TTC549 (cell line): ENCODE data around the gene CCDC85B.
"Not testable (repeated sequence)": the region's sequence is repeated elsewhere in the genome, so short reads cannot be mapped to it uniquely, and the experiment has no call there.

ENCODE experiments used
- FAIRE-seq: peaks from 2 replicates; lab custom pipeline; 2012; peaks lifted over from hg19 to GRCh38; lab: Jason Lieb, UNC

Gene CCDC85B

DNA sequence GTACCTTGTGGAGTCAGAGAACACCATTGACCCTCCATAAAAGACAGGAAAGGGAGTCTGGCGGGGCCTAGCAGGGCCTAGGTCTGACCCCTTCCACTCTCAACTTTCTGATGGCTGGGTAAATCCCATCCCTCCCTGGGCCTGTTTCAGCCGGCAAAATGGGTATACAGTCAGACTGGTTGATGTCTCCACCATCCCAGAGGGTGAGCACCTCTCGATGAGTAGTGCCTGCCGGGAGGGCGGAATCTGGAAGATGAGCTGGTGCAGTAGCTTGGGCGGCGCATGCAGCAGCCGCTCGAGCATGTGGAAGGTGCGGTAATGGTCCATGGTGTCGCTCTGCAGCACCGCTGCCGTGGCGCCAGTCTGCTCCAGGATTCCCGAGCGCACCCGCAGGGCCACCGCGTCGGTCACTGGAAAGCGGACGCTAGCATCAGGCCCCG, 2.7 kb upstream of the CCDC85B start:
- FAIRE-seq = no peak

DNA sequence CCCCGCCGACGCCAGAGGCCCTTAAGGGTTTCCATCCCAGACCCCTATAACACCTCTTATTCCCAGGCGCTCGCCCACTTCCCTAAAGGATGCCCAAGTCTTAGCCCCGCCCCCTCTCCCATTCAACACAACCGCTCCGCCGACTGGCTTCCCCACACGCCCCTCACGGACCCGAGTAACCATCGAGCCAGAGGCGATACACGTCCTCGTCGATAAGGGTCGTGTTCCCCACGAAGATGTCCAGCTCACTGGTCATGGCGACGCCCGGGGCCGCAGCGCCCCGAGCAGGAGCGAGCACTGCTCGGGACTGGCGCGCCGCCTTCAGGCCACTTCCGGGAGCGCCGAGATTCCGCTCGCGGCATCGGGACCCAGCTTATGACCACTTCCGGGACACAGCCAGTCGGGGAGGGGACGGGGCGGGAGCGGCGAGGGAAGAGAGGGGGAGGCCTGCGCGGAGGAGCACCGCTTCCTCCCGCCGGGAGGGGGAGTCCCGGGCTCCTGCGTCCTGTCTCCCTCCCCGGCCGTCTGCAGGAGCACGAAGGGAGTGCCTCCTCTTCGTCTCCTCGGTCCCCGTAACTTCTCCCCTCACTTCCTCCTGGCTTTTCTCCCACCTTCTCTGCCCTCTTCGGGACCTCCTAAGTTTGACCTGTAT, 2.2 kb upstream of the CCDC85B start, which contains the start of gene FIBP:
Gene FIBP (minus strand): TSS at position 309 of the 652 bp plus-strand sequence. CDS start 53 bp downstream, at position 256.
- FAIRE-seq = no peak

DNA sequence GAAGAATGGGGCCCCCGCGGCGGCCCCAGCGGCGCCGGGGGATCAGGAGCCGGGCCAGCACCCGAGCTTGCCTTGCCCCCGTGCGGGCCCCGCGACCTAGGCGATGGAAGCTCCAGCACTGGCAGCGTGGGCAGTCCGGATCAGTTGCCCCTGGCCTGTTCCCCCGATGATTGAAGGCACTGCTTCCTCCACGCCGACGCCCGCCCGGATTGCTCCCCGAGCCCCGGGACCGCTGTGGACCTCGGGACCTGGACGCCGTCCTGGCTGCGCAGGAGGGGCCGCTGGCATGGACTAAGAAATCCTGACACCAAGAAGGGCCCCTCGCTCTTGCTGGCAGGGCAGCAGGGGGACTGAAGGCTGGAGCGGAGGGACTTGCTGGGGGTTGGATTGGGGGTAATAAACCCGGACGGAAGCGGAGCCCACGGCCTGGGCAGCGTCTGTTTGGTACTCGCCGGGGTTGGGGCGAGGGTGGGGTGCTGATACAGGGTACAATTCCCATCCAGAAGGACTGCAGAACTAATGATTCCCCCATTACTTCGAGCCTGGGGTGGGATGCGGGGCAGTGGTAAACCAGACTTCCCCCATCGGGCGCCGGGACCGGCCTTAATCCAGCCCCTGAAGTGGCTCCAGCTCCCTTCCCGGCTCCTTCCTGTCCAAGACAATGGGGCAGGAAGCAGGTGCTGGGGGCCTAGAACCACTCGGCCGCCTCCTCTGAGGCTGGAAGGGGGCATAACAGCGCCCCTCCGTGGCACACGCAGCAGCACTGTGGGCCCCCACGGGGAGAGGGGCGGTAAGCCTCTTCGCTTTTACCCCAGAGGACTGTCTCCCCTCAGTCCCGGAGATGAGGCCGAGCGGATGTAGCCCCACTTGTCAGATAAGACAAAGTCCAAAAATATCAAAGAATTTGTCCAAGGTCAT, 1.0 kb downstream of the CCDC85B start:
- no peak for FAIRE-seq

DNA sequence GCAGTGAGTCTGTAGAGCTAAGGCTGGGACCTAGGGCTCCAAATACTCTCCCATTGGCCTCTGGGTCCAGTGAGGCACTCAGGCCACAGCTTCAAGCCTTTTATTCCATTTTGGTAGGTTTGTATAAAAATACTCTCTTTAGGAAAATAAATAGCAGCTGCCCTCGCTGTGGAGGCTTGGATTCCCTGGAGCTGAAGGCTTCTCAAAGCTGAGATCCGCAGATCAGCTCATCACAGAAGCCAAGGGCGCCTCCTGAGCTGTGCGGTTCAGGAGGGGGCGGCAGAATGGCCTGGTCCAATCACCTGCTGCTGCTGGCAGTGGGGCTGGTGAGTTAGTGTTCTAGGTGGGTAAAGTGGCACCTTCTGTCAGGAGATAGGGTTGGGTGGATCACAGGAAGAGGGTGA, 1.7 kb downstream of the CCDC85B start:
- FAIRE-seq = not testable (repeated sequence)

DNA sequence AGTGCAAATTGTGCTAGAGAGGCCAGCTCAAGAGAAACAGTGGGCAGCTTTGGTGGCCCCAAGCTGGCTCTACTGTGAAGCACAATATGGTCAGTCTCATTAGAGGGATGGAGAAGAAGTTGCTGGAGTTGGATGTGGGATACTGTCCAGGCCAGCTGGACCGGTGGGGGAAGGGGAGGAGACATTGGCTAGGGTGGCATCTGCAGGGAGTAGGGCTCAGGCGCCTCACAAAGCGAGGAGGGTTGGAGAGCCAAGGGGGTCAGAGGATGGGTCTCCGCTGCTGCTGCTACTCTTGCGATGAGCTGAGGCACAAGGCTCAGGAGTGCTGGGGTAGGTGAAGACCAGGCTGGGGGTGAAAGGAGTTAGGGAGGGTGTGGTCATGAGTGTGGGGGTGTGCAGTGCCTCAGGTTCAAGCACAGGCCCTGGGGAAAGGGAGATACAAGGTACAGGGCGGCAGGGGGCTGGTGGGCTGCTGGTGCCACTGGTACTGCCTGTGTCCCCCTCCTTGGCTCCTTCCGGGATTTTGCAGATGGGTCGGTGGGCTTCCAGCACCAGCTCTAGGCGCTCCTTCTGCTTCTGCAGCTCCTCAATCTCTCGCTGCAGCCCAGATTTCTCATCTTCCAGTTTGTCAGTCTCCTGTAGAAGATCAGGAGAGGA, 2.3 kb downstream of the CCDC85B start:
- FAIRE-seq = no peak

DNA sequence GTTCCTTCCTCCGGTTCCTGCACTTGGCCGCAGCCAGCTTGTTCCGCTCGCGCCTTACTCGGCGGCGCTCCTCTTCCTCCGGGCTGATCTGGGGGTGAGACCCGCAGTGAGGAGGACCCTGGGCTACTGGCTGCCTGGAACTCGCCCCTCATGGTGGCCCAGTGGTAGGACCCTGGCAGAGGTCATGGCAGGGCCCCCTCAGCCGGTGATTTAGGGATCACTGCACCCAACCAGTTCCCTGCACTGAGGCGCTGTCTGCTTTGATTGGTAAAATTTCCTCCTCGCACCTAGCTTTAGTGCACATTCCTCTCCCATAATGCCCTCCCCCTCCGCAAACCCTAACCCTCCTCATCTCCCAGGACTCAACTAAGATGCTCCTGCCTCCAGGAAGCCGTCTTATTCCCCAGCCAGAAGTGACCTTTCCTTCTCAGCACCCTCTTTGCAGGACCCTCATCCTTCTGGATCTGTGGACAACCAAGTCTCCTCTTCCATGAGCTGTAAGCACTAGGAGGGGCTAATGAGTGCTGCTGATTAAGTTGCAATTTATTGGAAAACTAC, 3.6 kb downstream of the CCDC85B start:
- no peak for FAIRE-seq

DNA sequence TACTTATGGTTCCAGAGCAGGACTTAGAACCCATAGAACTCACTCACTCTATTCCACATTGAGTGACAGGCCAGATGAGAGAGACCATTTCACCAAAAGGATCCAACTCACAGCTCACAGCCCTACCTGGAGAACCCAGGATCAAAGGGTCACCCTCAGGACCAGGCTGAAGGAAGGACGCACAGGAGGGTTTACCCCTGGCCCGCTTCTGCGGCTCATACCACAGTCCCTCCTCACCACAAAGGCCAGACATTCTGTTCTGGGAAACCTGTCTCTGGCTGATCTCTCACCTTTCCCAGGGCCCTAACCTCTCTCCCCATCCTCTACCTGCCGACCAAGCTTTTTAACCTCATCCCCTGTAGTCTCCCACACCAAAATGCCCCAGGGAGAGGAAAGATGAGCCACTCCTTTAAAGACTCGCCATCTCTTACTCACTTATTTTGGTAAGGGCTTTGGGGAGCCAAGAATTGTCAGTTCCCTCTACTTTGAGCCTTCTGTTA, 5.1 kb downstream of the CCDC85B start:
- no peak for FAIRE-seq

DNA sequence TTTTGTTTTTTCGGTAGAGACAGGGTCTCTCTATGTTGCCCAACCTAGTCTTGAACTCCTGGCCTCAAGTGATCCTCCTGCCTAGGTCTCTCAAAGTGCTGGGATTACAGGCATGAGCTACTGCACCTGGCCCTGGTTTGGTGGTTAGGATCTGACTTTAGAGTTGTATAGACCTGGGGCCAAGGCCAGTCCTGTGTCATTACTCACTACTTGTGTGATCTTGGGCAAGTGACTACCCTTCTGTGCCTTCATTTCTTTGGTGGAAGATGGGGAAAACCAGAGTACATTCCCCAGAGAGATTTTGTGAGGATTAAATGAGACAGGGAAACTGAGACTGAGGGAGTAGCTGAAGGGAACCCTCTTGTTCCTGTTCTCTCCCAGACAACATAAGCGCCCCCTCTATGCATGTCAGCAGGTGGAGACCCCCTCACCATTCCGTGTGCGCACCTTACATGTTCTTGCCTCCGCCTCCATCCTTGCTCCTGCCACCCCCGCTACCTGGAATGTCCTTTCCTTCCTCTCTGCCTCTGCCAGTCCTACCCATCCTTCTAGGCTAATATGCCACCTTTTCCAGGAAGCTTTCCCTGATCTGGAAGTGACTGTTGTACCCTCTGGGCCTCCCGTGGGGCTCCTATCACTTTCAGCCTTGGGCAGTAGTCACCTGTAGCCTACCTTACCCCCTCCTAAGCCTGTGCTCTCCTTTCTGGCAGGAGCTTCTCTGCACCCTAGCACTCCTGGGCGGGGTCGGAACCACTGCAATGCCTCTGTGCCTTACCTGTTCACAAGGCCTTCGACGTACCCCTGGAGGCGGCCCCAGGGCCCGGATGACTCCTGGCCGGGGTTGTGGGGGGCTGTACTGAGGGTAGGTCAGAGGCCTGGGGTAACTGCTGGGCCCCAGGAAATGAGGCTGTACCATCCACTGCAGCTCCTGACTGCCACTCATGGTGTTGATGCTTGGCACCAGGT, 5.8 kb downstream of the CCDC85B start:
- FAIRE-seq = no peak

DNA sequence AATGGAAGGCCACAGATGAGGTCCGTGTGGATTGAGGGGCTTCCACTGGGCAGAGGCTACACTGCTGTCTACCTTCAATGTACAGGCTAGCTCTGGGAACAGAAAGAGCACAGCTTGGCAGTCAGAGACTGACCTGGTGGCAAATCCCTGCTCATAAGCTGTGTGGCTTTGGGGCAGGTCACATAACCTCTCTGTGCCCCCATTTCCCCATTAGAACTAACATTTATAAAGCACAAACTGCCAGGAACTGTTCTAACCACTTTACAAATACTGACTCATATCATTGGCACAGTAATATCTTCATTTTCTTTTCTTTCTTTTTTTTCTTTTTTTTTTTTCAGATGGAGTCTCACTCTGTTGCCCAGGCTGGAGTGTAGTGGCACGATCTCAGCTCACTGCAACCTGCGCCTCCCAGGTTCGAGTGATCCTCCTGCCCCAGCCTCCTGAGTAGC, 6.6 kb downstream of the CCDC85B start:
- no peak for FAIRE-seq

DNA sequence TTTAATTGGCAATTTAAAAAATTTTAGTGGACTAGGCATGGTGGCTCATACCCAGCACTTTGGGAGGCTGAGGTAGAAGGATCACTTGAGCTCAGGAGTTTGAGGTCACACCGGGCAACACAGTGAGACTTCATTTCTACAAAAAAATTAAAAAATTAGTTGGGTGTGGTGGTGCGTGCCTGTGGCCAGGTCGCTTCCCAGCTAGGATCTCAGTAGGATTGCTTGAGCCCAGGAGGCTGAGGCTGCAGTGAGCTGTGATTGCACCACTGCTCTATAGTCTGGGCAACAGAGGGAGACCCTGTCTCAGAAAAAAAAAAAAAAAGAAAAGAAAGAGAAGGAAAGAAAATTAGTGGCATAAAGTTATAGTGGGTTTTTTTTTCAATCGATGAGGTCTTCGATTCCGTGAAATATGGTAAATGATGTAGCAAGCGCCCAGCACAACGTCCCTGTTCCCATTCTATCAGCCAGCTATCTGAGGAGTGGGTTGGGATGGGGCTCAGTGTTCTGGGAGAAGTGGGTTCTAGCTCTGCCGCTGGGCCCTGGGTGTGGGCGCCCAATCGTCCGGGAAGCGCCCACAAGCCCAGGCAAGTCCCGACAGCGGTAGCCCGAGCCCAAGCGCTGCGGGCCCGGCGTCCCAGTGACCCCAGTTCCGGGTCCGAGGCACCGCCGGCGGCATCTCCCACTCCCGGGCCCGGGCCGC, 8.3 kb downstream of the CCDC85B start:
- no peak for FAIRE-seq

DNA sequence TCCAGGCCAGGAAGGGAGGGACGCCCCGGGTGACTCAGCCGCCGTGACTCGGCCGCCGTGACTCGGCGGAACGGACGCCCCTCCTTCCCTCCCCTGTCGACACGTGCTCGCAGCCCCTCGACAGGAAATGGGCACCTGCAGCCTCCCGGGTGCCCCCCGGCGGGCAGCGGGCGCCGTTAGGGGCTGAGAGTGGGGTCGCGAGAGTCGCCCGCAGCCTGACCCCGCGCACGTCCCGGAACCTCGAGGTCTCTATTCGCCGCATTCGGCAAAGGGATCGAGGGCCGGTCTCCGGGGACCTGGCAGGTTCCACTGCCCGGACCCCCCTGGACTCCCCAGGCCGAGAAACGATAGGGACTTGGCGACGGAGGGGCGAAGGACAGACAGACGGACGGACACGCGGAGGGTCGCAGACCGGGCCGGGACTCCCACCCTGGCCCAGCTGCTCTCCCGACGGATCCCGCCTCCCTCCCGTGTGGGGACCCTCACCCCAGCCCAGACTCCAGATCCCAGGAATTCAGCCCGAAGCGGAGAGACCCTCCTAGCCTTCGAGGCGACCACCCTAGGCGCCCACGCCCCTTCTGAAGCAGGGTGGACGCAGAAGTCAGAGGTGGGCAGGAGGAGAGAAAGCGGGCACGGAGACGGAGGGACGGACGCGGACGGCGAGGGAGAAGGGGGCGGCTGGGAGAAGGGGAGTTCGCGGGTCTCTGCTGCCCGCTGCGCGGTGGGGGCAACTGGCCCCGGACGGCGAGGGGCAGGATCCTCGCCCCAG, 9.1 kb downstream of the CCDC85B start:
- no peak for FAIRE-seq

DNA sequence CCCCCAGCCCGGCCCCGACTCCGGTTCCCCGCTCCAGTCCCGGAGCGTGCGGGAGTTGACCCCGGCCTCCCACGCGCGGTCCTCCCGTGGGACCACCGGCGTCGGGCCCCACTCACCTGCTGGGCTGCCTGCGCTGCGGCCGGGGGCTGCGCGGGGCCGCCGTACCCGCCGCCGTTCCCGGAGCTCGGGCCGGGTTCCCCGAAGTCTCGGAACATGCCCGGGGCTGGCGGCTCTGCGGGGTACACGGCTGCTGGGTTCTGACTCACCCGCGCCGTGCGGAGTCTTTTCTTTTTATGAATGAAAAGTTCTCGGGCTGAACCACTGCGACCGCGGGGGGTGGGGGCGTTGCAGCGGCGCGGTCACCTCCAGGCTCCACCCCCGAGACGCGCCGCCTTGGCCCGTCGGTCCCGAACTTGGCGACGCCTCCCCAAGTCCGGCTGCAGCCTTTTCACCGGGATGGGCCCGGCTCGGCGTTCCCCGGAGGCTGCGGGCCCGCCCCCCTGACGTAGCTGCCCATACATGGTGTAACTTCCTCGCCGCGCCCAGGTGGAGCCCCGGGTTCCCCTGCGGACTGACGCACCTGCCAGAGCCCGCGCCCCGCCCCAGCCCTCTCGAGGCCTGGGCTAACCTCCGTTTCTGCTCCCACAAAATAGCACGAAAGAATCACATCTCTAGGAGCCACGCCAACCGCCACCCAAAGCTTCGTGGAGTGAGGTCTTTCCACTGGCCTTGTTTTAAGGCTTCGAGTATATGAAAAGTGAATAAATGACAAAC, 9.8 kb downstream of the CCDC85B start, which contains the start of gene FOSL1:
Gene FOSL1 (minus strand): TSS at position 264 of the 774 bp plus-strand sequence. CDS start 49 bp downstream, at position 215.
- no peak for FAIRE-seq

DNA sequence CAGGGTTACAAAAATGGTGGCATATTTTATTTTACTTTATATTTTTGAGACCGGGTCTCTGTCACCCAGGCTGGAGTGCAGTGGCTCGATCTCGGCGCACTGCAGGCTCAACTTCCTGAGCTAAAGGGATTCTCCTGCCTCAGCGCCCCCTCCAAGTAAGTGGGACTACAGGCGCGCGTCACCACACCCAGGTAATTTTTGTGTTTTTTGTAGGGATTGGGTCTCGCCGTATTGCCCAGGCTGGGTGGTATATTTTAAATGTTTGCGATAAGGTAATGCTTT, 10.4 kb downstream of the CCDC85B start:
- FAIRE-seq = no peak

DNA sequence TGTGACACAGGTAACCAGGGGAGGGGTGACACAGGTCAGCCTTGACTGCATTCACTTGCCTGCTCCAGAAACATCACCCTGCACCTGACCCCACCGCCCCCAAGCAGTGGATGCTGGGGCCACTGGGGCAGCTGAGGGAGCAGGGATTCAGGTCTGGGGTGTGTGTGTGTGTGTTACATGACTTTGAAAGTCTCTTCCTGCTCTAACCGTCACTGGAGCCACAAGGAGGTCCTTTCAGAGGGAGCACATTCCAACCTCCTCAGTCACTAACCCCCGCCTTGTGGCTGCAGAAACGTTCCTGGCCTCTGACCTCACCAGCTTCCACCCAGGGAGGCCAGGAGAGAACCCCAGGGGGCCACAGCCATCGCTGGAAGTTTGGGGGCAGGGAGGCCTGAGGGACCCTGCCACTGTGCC, 12.6 kb downstream of the CCDC85B start:
- no peak for FAIRE-seq

DNA sequence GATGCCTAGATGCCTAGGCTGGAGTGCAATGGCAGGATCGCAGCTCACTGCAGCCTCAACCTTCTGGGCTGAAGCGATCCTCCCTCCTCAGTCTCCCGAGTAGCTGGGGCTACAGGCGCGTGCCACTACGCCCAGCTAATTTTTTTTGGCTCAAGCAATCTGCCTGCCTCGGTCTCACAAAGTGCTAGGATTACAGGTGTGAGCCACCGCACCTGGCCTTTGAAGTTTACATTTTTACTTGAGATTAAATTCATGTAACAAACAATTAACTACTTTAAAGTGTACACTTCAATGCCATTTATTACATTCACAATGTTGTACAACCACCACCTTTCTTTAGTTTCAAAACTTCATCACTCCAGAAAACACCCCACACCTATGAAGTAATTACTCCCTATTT, 13.2 kb downstream of the CCDC85B start:
- FAIRE-seq = no peak

DNA sequence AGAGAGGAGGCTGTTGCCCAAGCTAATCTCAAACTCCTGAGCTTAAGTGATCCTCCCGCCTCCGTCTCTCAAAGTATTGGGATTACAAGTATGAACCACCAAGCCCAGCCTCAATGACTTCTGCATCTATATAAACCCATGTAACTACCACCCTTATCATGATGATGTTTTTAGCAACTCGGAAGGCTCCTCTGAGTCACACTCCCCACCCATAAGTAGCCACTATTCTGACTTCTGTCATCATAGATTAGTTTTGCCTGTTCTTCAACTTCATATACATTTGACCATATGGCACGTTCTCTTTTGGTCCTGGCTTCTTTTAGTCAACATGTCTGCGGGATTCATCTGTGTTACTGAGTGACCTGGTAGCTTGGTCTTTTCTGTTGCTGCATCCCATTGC, 16.1 kb downstream of the CCDC85B start:
- no peak for FAIRE-seq

DNA sequence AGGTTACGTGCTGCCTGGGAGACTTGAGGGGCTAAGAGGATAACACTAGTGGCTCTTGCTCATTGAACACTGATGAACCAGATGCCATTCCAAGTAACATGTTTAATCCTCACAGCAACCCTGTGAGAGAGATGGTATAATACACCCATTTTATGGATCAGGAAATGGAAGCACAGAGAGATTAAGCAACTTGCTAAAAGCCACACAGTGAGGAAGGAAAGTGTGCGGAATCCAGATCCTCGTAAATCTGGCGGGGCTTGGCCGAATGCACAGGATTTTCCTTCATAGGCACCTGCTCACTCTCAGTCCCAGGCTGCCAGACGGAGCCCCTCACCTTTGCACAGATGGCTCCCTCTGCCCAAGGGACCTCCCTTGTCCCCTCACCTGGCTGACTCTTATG, 17.4 kb downstream of the CCDC85B start:
- FAIRE-seq = no peak

DNA sequence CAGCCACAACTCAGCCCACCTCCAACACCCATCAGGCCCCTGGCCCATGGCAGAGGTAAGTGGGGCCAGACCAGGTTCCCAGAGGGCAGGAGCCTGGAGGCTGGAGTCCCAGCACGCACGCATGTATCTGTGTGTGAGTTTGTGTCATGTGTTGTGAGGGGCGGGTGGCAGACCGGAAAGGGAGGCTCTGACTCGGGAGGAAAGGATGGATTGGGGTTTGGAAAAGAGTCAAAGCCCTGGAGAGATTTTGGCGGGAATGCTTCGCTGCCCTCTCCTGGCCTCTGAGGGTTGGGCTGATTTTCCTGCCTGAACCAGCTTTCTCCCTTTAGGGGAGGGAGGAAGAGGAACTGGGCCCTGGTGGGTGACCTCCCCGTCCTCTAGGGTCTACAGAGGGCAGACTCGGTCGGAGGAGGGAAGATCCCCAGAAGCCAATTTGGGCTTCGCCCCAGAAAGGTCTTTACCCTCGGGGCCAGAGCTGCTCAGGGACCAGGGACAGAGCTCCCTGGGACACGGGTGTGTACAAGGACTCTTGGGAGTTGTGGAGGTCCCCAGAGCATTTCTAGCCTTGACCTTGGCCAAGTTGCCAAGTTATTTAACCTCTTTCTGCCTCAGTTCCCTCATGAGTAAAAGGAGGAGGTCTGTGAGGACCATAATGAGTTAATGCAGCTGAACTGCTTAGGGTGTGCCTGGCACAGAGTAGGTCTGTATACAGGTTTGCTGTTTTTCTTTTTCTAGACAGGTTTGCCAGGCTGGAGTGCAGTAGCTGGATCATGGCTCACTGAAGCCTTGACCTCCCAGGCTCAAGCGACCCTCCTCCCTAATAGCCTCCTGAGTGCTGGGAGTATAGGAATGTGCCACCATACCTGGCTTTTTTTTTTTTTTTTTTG, 21.5 kb downstream of the CCDC85B start:
- FAIRE-seq = no peak
